Panc1 (cell line): Measurements from ENCODE around the gene RNASE12. TPM values are rescaled to one million over a fixed set of nuclear protein-coding genes. Genes with fewer than 3 reads are reported as not detected.

Source experiments
- ATAC-seq: fragments of 200-7000 bp; cut with Tn5 transposase; 2 replicates; pipeline ENCODE4 v1.9.1; 2020; ENCODE audit warnings: mild to moderate bottlenecking, moderate library complexity
- BruUV-seq: library from RNA; stranded (reverse); fragments of 400-500 nt; replicated peaks from 2 replicates; lab custom pipeline; 2021; lab: Mats Ljungman, UMichigan
- CTCF ChIA-PET: fragments of 300-600 bp; sonication (Branson Sonifier 250); formaldehyde crosslinking; loops from one replicate; lab custom pipeline; 2022; ENCODE audit warnings: antibody characterized with exemption; lab: Charles Lee
- POLR2A ChIA-PET: fragments of 300-600 bp; sonication (Branson Sonifier 250); formaldehyde crosslinking; loops from one replicate; lab custom pipeline; 2022; ENCODE audit warnings: antibody characterized with exemption; lab: Charles Lee
- DNase-seq: peaks from one replicate; pipeline ENCODE4 v3.0.0-alpha.2; 2010; ENCODE audit warnings: low read depth, low spot score
- H3K27ac ChIP-seq: 2 replicates; pipeline ENCODE4 v1.5.1; 2011; ENCODE audit warnings: mild to moderate bottlenecking, low read length, inconsistent platforms
- H3K27me3 ChIP-seq: fragments of 200-500 bp; sonication (Bioruptor generic); 2 replicates; pipeline ENCODE4 v1.6.0; 2014; ENCODE audit warnings: low read length, inconsistent platforms; ENCODE audit not compliant: control insufficient read depth, insufficient read depth
- H3K36me3 ChIP-seq: fragments of 200-500 bp; sonication (Bioruptor generic); 2 replicates; pipeline ENCODE4 v1.5.1; 2014; ENCODE audit warnings: inconsistent platforms, mild to moderate bottlenecking, low read length, moderate library complexity; ENCODE audit not compliant: control insufficient read depth, insufficient read depth
- H3K4me1 ChIP-seq: 2 replicates; pipeline ENCODE4 v1.5.1; 2011; ENCODE audit warnings: inconsistent platforms, mild to moderate bottlenecking, low read length, moderate library complexity; ENCODE audit not compliant: control insufficient read depth, insufficient read depth
- H3K4me3 ChIP-seq, 2 experiments: 2 replicates each; pipeline ENCODE4 v1.5.1; 2011 to 2012; ENCODE audit warnings: low read depth in 2 of 2, low read length in 2 of 2, mild to moderate bottlenecking in 2 of 2, inconsistent platforms in 1 of 2, moderate library complexity in 1 of 2
- H3K9me3 ChIP-seq: fragments of 200-500 bp; sonication (Bioruptor generic); 2 replicates; pipeline ENCODE4 v1.5.1; 2014; ENCODE audit warnings: low read depth, mild to moderate bottlenecking, inconsistent platforms, low read length, moderate library complexity; ENCODE audit not compliant: control insufficient read depth, insufficient read depth
- POLR2AphosphoS5 ChIP-seq: IDR thresholded peaks from 2 replicates; pipeline ENCODE4 v1.6.1; 2012; ENCODE audit warnings: mild to moderate bottlenecking, low read depth, low read length, moderate library complexity
- SIN3A ChIP-seq: IDR thresholded peaks from 2 replicates; pipeline ENCODE4 v1.6.1; 2012; ENCODE audit warnings: low read depth, mild to moderate bottlenecking, low read length, moderate library complexity, borderline replicate concordance; ENCODE audit not compliant: insufficient read depth
- TCF7L2 ChIP-seq: IDR thresholded peaks from 2 replicates; pipeline ENCODE4 v1.6.1; 2011; ENCODE audit warnings: mild to moderate bottlenecking, low read depth, low read length, inconsistent platforms
- in situ Hi-C: cut with HindIII; loops from 2 replicates; pipeline ENCODE4 v1.10.0; 2016; ENCODE audit warnings: low sequenced_read_pairs, low pct_unique_long_range_greater_than_20kb
- intact Hi-C: fragments of 100-400 bp; cut with micrococcal nuclease; formaldehyde crosslinking; loops from one replicate; pipeline ENCODE4 v1.10.0; 2022; ENCODE audit not compliant: unreplicated experiment
- total RNA-seq: library from RNA; stranded (reverse); gene quantifications from one replicate; pipeline ENCODE4 v1.2.1, GENCODE V29; 2021; ENCODE audit not compliant: unreplicated experiment
- TF ChIP-seq, protein P1 (sequence below), 2 experiments: IDR thresholded peaks; 2 replicates each; pipeline ENCODE4 v1.6.1; 2011 to 2012; ENCODE audit warnings: low read depth in 2 of 2, control low read depth in 1 of 2, low read length in 1 of 2, mild to moderate bottlenecking in 1 of 2, moderate library complexity in 1 of 2; ENCODE audit not compliant: insufficient read depth in 1 of 2
- TF ChIP-seq, protein P2 (sequence below): fragments of 450-650 bp; IDR thresholded peaks from 2 replicates; pipeline ENCODE4 v1.5.1; 2017; ENCODE audit warnings: mild to moderate bottlenecking

The RNASE12 gene
- total RNA-seq, 1 experiment from 2014 or later: not detected

DNA sequence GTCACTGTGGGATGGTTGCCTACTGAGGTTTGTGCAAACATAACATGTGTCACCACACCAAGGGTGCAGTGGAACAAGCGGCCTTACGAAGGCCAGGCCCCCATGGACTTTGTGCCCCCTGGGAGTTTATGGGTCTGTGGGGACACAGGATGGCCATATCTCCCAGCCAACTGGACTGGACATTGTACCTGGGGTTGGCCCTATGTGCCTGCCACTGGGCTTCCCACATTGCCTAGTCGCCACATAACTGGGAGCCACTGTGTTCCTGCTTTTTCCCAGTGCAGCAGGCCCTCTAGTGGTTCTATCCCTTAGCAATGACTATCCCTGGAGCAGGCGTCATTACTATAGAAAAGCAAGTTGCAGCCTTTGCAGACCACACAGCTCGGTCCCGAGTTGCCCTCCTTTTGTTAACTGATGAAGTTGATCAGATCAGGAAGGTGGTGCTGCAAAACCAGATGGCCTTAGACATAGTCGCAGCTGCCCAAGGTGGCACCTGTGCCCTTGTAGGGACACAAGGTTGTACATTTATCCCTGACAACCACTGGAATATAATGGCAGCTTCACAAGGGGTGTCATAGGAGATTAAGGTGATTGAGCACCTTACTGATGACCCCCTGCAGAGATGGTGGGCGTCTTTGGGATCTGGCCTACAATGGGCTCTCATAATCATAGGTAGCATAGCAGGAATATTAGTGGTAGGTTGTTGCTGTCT lies 15.2 kb upstream of the RNASE12 start:
- intact Hi-C loops (loop anchor here (5.0 kb wide), 3 partner anchors 74 to 279 kb away; no protein-coding TSS in a partner anchor), in situ Hi-C loops (no loop called here)
- DNase-seq: no peak
- H3K36me3 ChIP-seq: no peaks in the 10 kb centered on the region
- no peaks in the 10 kb centered on the region for H3K27me3 ChIP-seq
- H3K9me3 ChIP-seq: no peaks in the 10 kb centered on the region
- no TSS peak for BruUV-seq
- CTCF ChIA-PET: interaction anchor here (0.8 to 1.0 kb wide), 2 partner anchors 119 to 145 kb away, joined by 3 to 4 read pairs; no protein-coding TSS in a partner anchor
- H3K4me1 ChIP-seq: peaks cover 8% of the 10 kb centered on the region
- no peak overlapping the region for H3K27ac ChIP-seq
- TF ChIP-seq, protein P1, sequence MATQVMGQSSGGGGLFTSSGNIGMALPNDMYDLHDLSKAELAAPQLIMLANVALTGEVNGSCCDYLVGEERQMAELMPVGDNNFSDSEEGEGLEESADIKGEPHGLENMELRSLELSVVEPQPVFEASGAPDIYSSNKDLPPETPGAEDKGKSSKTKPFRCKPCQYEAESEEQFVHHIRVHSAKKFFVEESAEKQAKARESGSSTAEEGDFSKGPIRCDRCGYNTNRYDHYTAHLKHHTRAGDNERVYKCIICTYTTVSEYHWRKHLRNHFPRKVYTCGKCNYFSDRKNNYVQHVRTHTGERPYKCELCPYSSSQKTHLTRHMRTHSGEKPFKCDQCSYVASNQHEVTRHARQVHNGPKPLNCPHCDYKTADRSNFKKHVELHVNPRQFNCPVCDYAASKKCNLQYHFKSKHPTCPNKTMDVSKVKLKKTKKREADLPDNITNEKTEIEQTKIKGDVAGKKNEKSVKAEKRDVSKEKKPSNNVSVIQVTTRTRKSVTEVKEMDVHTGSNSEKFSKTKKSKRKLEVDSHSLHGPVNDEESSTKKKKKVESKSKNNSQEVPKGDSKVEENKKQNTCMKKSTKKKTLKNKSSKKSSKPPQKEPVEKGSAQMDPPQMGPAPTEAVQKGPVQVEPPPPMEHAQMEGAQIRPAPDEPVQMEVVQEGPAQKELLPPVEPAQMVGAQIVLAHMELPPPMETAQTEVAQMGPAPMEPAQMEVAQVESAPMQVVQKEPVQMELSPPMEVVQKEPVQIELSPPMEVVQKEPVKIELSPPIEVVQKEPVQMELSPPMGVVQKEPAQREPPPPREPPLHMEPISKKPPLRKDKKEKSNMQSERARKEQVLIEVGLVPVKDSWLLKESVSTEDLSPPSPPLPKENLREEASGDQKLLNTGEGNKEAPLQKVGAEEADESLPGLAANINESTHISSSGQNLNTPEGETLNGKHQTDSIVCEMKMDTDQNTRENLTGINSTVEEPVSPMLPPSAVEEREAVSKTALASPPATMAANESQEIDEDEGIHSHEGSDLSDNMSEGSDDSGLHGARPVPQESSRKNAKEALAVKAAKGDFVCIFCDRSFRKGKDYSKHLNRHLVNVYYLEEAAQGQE (IDR thresholded peaks at IDR 0.05; ENCODE audit: insufficient read depth in 1 of 2, low read depth in 2 of 2, low read length in 1 of 2): no peak
- TF ChIP-seq, protein P2, sequence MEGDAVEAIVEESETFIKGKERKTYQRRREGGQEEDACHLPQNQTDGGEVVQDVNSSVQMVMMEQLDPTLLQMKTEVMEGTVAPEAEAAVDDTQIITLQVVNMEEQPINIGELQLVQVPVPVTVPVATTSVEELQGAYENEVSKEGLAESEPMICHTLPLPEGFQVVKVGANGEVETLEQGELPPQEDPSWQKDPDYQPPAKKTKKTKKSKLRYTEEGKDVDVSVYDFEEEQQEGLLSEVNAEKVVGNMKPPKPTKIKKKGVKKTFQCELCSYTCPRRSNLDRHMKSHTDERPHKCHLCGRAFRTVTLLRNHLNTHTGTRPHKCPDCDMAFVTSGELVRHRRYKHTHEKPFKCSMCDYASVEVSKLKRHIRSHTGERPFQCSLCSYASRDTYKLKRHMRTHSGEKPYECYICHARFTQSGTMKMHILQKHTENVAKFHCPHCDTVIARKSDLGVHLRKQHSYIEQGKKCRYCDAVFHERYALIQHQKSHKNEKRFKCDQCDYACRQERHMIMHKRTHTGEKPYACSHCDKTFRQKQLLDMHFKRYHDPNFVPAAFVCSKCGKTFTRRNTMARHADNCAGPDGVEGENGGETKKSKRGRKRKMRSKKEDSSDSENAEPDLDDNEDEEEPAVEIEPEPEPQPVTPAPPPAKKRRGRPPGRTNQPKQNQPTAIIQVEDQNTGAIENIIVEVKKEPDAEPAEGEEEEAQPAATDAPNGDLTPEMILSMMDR: peak; percentile 77
- TF ChIP-seq TCF7L2 (no peak), SIN3A (no peak), POLR2AphosphoS5 (no peak)
- peak; percentile 49; the same call in 1 of the 2 replicates for ATAC-seq
- POLR2A ChIA-PET: no interaction called here
- H3K4me3 ChIP-seq: no peak overlapping the region

DNA sequence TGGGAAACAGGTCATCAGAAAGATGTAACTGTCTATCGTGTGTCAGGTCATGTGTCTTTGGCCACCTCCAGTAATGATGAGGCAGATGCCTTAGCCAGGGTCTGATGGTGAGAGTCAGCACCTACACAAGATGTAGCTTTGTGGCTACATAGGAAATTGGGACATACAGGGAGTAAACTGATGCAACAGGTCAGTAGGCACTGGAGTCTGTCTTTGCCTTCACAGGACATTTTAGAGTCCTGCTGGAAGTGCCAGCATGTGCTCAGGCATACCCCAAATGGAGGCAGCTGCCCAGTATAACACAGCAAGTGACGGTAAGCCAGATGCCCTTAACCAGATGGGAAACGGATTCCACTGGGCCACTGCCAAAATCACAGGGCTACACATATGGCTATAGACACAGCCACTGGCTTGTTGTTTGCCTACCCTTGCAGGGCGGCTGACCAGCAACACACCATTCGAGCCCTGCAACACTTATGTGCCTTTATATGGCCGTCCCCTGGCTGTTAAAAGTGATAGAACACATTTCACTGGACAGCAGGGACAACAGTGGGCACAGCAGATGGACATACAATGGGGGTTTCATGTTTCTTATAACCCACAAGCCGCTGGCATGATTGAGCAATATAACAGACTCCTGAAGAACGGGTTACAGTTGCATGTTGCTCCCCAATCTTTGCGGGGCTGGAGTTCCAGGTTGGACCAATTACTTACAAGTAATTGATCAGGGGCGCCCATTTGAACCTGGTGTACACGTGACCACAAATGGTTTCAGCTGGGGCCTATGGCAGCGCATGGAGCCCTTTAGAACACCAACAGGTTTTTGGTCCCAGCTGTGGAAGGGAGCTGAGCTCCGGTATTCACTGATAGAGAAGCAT lies 12.9 kb upstream of the RNASE12 start:
- Histone ChIP-seq H3K36me3 (no peaks in the 10 kb centered on the region), H3K9me3 (no peaks in the 10 kb centered on the region), H3K4me3 (no peak overlapping the region), H3K27me3 (no peaks in the 10 kb centered on the region), H3K27ac (no peak overlapping the region), H3K4me1 (no peaks in the 10 kb centered on the region; the same call in 1 of the 2 replicates)
- ChIA-PET CTCF (no interaction called here), POLR2A (no interaction called here)
- TF ChIP-seq SIN3A: no peak
- TF ChIP-seq, protein P2: no peak
- TF ChIP-seq, protein P1 (IDR thresholded peaks at IDR 0.05; ENCODE audit: insufficient read depth in 1 of 2, low read depth in 2 of 2, low read length in 1 of 2): no peak
- TF ChIP-seq TCF7L2: no peak
- no peak for TF ChIP-seq POLR2AphosphoS5
- ATAC-seq (no peak), DNase-seq (no peak)
- in situ Hi-C loops (no loop called here), intact Hi-C loops (no loop called here)
- BruUV-seq: no TSS peak
